C4-2B (cell line): ENCODE measurements around the gene FAM89B.

ENCODE experiments used
- H3K27ac ChIP-seq: fragments of 450-650 bp; 2 replicates; pipeline ENCODE4 v1.5.1; 2017
- ZFX ChIP-seq: fragments of 450-650 bp; IDR thresholded peaks from 2 replicates; pipeline ENCODE4 v1.6.1; 2017
- TF ChIP-seq, protein P1 (sequence below): fragments of 450-650 bp; conservative IDR thresholded peaks from 2 replicates; pipeline ENCODE4 v1.5.1; 2017; ENCODE audit warnings: mild to moderate bottlenecking

Gene FAM89B

DNA sequence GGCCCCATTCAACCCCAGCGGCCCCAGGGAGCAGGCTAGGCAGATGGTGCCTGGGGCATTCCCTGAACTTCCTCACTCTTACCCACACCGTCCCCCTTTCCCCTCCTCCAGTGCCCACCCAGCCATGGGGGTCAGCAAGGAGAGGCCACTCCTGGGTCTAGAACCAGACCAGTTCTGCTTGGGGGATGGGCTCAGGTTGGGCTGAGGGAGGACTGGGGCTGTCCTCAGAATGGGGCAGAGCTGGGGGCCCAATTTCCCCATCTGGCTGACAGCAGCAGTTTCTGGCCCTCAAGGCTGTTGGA is 35.1 kb upstream of the FAM89B start:
- H3K27ac ChIP-seq = 0 out of 2 replicates have a peak overlapping the region, but pooled peaks have one; percentile 95
- no peak for TF ChIP-seq ZFX
- TF ChIP-seq, protein P1, sequence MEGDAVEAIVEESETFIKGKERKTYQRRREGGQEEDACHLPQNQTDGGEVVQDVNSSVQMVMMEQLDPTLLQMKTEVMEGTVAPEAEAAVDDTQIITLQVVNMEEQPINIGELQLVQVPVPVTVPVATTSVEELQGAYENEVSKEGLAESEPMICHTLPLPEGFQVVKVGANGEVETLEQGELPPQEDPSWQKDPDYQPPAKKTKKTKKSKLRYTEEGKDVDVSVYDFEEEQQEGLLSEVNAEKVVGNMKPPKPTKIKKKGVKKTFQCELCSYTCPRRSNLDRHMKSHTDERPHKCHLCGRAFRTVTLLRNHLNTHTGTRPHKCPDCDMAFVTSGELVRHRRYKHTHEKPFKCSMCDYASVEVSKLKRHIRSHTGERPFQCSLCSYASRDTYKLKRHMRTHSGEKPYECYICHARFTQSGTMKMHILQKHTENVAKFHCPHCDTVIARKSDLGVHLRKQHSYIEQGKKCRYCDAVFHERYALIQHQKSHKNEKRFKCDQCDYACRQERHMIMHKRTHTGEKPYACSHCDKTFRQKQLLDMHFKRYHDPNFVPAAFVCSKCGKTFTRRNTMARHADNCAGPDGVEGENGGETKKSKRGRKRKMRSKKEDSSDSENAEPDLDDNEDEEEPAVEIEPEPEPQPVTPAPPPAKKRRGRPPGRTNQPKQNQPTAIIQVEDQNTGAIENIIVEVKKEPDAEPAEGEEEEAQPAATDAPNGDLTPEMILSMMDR = no peak

DNA sequence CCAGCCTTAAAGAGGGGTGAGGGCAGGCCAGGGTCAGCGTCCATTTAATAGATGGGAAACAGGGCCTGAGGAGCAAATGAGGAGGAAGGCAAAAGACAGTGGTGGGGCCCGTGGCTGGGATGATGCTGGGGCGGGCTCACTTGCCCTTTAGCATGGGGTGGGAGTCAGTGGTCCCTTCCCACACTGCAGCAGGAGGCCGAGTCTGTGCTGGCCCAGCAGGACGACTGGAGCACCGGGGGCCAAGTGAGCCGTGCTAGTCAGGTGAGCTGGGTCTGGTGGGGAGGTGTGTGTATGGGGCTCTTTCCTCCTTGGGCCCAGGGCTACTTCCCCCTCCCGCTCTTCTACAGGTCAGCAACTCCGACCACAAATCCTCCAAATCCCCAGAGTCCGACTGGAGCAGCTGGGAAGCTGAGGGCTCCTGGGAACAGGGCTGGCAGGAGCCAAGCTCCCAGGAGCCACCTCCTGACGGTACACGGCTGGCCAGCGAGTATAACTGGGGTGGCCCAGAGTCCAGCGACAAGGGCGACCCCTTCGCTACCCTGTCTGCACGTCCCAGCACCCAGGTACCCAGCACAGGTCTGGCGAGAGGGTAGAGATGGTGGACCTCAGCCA is 34.6 kb upstream of the FAM89B start:
- peak overlapping the region; percentile 95; the same call in 1 of the 2 replicates for H3K27ac ChIP-seq
- no peak for TF ChIP-seq ZFX
- TF ChIP-seq, protein P1 = no peak

DNA sequence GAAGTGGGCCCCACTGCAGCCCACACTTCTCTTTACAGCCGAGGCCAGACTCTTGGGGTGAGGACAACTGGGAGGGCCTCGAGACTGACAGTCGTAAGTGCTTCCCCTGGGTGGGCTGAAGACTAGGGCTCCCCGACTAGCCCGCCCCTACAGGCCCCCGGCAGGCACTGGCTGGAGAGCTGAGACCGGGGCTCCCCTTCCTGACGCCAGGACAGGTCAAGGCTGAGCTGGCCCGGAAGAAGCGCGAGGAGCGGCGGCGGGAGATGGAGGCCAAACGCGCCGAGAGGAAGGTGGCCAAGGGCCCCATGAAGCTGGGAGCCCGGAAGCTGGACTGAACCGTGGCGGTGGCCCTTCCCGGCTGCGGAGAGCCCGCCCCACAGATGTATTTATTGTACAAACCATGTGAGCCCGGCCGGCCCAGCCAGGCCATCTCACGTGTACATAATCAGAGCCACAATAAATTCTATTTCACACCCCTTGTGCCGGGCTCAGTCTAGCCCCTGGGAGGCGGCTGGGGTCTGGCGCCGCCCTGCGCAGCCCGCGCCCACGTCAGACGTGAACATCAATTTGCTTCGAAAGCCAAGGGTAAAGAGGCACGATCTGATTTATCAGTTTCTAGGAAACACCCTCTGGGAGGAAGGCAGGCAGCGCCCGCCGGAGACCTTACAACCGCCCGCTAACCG is 34.0 kb upstream of the FAM89B start:
- peak overlapping the region; percentile 95 for H3K27ac ChIP-seq
- TF ChIP-seq ZFX = no peak
- TF ChIP-seq, protein P1 = no peak

DNA sequence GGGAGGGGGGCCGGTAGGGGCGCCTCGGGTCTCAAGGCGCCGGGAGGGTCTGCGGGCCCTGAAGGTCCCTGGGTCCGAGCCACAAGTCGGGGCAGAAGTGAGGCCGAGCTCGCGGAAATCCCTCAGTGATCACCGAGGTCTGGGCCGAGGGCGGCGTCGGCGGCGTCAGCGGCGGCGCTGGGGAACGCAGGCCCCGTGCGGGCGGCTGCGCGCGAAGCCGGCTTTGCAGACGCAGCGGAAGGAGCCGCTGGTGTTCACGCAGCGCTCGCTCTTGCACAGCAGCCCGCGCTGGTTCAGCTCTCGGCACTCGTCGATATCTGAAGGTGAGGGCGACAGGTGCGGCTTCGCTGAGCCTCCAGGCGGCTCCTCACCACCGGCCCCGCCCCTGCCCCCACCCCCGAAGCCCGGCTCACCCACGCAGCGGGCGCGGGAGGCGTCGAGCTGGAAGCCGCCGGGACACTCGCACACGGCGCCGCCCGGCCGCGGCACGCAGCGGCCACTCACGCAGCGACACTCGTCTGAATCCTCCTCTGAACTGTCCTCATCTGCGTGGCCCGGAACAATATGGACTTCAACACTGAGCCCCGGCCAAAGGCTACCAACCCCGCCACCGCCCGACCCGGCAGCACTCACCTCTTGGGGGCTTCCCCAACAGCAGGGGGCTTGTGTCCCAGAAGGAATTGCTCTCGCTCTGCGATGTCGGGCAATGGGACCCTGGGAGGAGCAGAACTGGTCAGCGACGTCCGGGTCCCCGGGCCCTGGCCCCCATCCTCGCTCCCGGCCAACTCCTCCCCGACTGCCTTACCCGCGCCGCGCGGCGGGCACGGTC is 33.2 kb upstream of the FAM89B start:
- peak overlapping the region; percentile 95 for H3K27ac ChIP-seq
- TF ChIP-seq, protein P1 = no peak; the same call in 1 of the 2 replicates
- TF ChIP-seq ZFX = no peak

DNA sequence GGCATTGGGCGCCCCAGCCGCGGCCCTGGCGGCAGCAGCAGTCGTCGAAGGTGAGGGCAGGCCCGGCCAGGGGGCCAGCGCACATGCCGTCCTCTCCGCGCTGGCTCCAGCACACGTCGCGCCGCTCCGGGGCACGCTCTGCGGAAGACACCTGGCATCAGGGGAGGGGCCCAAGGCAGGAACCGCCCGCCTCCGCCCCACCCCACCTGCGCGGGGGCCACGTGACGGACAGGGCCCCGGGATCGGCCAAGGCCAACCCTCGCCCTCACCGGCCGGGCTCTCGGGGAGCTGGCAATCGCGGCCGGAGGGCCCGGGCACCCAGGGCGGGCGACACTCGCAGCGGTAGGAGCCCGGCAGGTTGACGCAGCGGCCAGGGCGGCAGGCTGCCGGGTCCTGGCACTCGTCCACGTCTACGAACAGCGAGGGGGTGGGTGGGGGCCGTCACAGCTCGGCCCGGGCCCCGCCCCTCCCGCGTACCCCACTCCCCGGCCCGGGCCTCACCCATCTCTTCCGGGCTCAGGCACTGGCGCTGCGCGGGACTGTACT is 32.5 kb upstream of the FAM89B start:
- peak overlapping the region; percentile 95 for H3K27ac ChIP-seq
- TF ChIP-seq ZFX = peak; percentile 53
- TF ChIP-seq, protein P1 = no peak

GRCh38 chr11:65540290-65541092 is 31.8 kb upstream of the FAM89B start:
- TF ChIP-seq, protein P1 = peak; percentile 87
- TF ChIP-seq ZFX = peak; percentile 15; the same call in 1 of the 2 replicates
- peak overlapping the region; percentile 95 for H3K27ac ChIP-seq
